ENCODE measurements around the gene PIK3R5. TPM values are rescaled to one million over a fixed set of nuclear protein-coding genes. Genes with fewer than 3 reads are reported as not detected.

Gene PIK3R5
- total and polyA plus RNA-seq, 2 donors (not counting 3 experiments of a cell fraction or from before 2014, with no cell fraction given), result not detected

DNA sequence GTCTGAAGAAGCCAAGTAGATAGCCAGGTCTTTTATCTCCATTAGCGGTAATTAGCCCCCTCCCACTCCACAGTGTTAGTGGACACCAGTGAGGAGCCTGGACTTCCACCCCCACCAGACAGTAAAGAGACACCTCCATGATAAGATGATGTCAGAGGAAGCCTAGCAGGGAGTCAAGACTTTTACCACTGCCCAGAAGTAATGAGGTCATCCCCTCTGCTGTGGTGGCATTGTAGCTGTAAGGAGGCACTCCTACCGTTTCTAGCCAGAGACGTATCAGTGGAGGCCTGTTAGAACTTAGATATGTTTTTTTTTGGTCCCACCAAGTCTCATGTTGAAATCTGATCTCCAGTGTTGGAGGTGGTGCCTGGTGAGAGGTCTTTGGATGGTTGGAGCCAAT lies 38.1 kb downstream of the PIK3R5 start:
- peaks cover 2% of the 10 kb centered on the region for H3K9me3 ChIP-seq (replicated peaks; ENCODE audit: control insufficient read depth, insufficient read depth, low read length)
- ChIA-PET POLR2A (no interaction called here), CTCF (no interaction called here)
- no peaks in the 10 kb centered on the region for H3K27me3 ChIP-seq (ENCODE audit: control insufficient read depth in 2 of 2, insufficient read depth in 2 of 2, low read length in 2 of 2)
- no peak overlapping the region for H3K4me3 ChIP-seq (replicated peaks in 1 of 3; ENCODE audit: insufficient read depth in 1 of 3, low read depth in 1 of 3, low read length in 3 of 3)
- H3K4me2 ChIP-seq (ENCODE audit: insufficient read depth, low read length), result no peak overlapping the region
- H3K27ac ChIP-seq (ENCODE audit: insufficient read depth, low read depth, low read length), result no peak overlapping the region
- no TSS peak for BruUV-seq (replicated peaks)
- H2AFZ ChIP-seq (ENCODE audit: low read depth, low read length), result no peak overlapping the region
- H3K79me2 ChIP-seq (ENCODE audit: control insufficient read depth, insufficient read depth, low read length), result no peaks in the 10 kb centered on the region
- FAIRE-seq, result no peak
- no peak for DNase-seq (ENCODE audit: low read depth, low spot score)
- no peaks in the 10 kb centered on the region for H3K9me1 ChIP-seq (replicated peaks; ENCODE audit: control insufficient read depth, extremely low read depth, insufficient read depth, low read length)
- H3K9ac ChIP-seq (replicated peaks; ENCODE audit: extremely low read depth, insufficient read depth, low read length), result no peak overlapping the region
- no peaks in the 10 kb centered on the region for H3K36me3 ChIP-seq (ENCODE audit: control insufficient read depth in 2 of 2, extremely low read depth in 1 of 2, insufficient read depth in 2 of 2, low read length in 2 of 2)
- TF ChIP-seq, protein P1, sequence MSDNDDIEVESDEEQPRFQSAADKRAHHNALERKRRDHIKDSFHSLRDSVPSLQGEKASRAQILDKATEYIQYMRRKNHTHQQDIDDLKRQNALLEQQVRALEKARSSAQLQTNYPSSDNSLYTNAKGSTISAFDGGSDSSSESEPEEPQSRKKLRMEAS (IDR thresholded peaks at IDR 0.05; ENCODE audit: insufficient read depth, insufficient read length), result no peak
- no peak for TF ChIP-seq GATA2 (IDR thresholded peaks at IDR 0.05; ENCODE audit: insufficient read depth, insufficient read length, low read depth, low read length)
- no peak for TF ChIP-seq POLR2AphosphoS5 (IDR thresholded peaks at IDR 0.05; ENCODE audit: insufficient read depth, low read depth, low read length)
- no peak for TF ChIP-seq MYC (IDR thresholded peaks at IDR 0.05; ENCODE audit: low read depth, low read length)
- TF ChIP-seq POLR2A (IDR thresholded peaks at IDR 0.05; ENCODE audit: low read depth, low read length), result no peak
- no peak for TF ChIP-seq JUN (IDR thresholded peaks at IDR 0.05; ENCODE audit: borderline replicate concordance, insufficient read depth, insufficient read length, low read depth)
- no peak for TF ChIP-seq FOS (IDR thresholded peaks at IDR 0.05; ENCODE audit: borderline replicate concordance, insufficient read depth, low read length)
- no peak for TF ChIP-seq EZH2 (IDR thresholded peaks at IDR 0.05; ENCODE audit: borderline replicate concordance, low read depth, low read length, severe bottlenecking)
- H4K20me1 ChIP-seq (replicated peaks; ENCODE audit: control insufficient read depth, extremely low read depth, insufficient read depth, low read length), result no peaks in the 10 kb centered on the region
- dilution Hi-C loops (cut with MboI; ENCODE audit: extremely low pct_ligation_motif_present, low sequenced_read_pairs), result no loop called here
- H3K4me1 ChIP-seq (ENCODE audit: control insufficient read depth, extremely low read depth, insufficient read depth, low read length), result peaks cover 5% of the 10 kb centered on the region
- intact Hi-C loops (cut with micrococcal nuclease), result no loop called here

DNA sequence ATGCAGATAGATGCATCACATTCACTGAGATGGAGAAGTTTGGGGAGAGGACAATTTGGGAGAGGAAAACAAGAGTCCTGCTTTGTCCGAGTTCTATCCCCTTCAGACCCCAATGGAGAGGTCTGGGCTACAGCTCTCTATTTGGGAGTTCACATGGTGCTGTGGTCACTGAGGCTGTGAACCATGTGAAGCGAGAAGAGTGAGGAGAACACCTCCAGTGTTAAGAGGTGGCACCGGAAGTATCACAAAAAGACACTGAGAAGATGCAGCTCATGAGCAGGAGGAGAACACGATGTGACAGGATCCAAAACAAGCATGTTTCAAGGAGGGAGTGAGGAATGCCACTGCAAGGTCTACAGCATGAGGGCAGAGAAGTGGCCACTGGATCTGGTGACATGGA lies 39.7 kb downstream of the PIK3R5 start:
- Histone ChIP-seq H2AFZ (ENCODE audit: low read depth, low read length) (no peak overlapping the region), H3K36me3 (ENCODE audit: control insufficient read depth in 2 of 2, extremely low read depth in 1 of 2, insufficient read depth in 2 of 2, low read length in 2 of 2) (no peaks in the 10 kb centered on the region), H3K27me3 (ENCODE audit: control insufficient read depth in 2 of 2, insufficient read depth in 2 of 2, low read length in 2 of 2) (no peaks in the 10 kb centered on the region), H3K4me2 (ENCODE audit: insufficient read depth, low read length) (no peak overlapping the region), H3K4me3 (replicated peaks in 1 of 3; ENCODE audit: insufficient read depth in 1 of 3, low read depth in 1 of 3, low read length in 3 of 3) (no peak overlapping the region), H3K79me2 (ENCODE audit: control insufficient read depth, insufficient read depth, low read length) (no peaks in the 10 kb centered on the region), H3K4me1 (ENCODE audit: control insufficient read depth, extremely low read depth, insufficient read depth, low read length) (peaks cover 5% of the 10 kb centered on the region), H3K27ac (ENCODE audit: insufficient read depth, low read depth, low read length) (no peak overlapping the region), H4K20me1 (replicated peaks; ENCODE audit: control insufficient read depth, extremely low read depth, insufficient read depth, low read length) (no peaks in the 10 kb centered on the region), H3K9me3 (replicated peaks; ENCODE audit: control insufficient read depth, insufficient read depth, low read length) (peaks cover 2% of the 10 kb centered on the region), H3K9me1 (replicated peaks; ENCODE audit: control insufficient read depth, extremely low read depth, insufficient read depth, low read length) (no peaks in the 10 kb centered on the region), H3K9ac (replicated peaks; ENCODE audit: extremely low read depth, insufficient read depth, low read length) (no peak overlapping the region)
- TF ChIP-seq MYC (IDR thresholded peaks at IDR 0.05; ENCODE audit: low read depth, low read length), result no peak
- no peak for TF ChIP-seq CTCF (IDR thresholded peaks at IDR 0.05; ENCODE audit: extremely low read depth in 1 of 2, insufficient read depth in 1 of 2, low read depth in 1 of 2, low read length in 2 of 2)
- TF ChIP-seq JUN (IDR thresholded peaks at IDR 0.05; ENCODE audit: borderline replicate concordance, insufficient read depth, insufficient read length, low read depth), result no peak
- no peak for TF ChIP-seq POLR2AphosphoS5 (IDR thresholded peaks at IDR 0.05; ENCODE audit: insufficient read depth, low read depth, low read length)
- intact Hi-C loops (cut with micrococcal nuclease), result no loop called here
- BruUV-seq (replicated peaks), result no TSS peak
- ChIA-PET POLR2A (no interaction called here), CTCF (no interaction called here)
- dilution Hi-C loops (cut with MboI; ENCODE audit: extremely low pct_ligation_motif_present, low sequenced_read_pairs), result no loop called here
- no peak for DNase-seq (ENCODE audit: low read depth, low spot score)
- no peak for FAIRE-seq

All from endothelial cell of umbilical vein (primary cell).